HG03108 (cell line): ENCODE data around the gene NFE2L2.
"Not testable (repeated sequence)": the region's sequence is repeated elsewhere in the genome, so short reads cannot be mapped to it uniquely, and the experiment has no call there.

Experiments
- ATAC-seq: cut with Tn5 transposase; IDR thresholded peaks from one replicate; pipeline ENCODE4 v1.9.1; 2021; ENCODE audit warnings: moderate library complexity; ENCODE audit not compliant: unreplicated experiment

The NFE2L2 gene

GRCh38 chr2:177258059-177258458 lies 6.5 kb downstream of the NFE2L2 start:
- ATAC-seq, result no peak

GRCh38 chr2:177257471-177257870 lies 7.1 kb downstream of the NFE2L2 start:
- no peak for ATAC-seq

- no peak for ATAC-seq
Measured at GRCh38 chr2:177256695-177257094, 7.8 kb downstream of the NFE2L2 start.

GRCh38 chr2:177256026-177256425 lies 8.5 kb downstream of the NFE2L2 start:
- no peak for ATAC-seq

- ATAC-seq, result no peak
Measured at GRCh38 chr2:177255227-177255601, 9.3 kb downstream of the NFE2L2 start.

GRCh38 chr2:177254433-177255226 lies 9.9 kb downstream of the NFE2L2 start:
- ATAC-seq, result no peak

GRCh38 chr2:177253704-177254103 lies 10.8 kb downstream of the NFE2L2 start:
- no peak for ATAC-seq

GRCh38 chr2:177252808-177253531 lies 11.6 kb downstream of the NFE2L2 start:
- ATAC-seq, result no peak

- no peak for ATAC-seq
Measured at GRCh38 chr2:177251165-177251542, 13.4 kb downstream of the NFE2L2 start.

GRCh38 chr2:177250461-177250860 lies 14.1 kb downstream of the NFE2L2 start:
- no peak for ATAC-seq

GRCh38 chr2:177249038-177249437 lies 15.5 kb downstream of the NFE2L2 start:
- no peak for ATAC-seq

- no peak for ATAC-seq
Measured at GRCh38 chr2:177247693-177248262, 16.7 kb downstream of the NFE2L2 start.

GRCh38 chr2:177246523-177247030 lies 17.9 kb downstream of the NFE2L2 start:
- ATAC-seq, result not testable (repeated sequence)

GRCh38 chr2:177246000-177246399 lies 18.5 kb downstream of the NFE2L2 start:
- ATAC-seq, result no peak

- ATAC-seq, result no peak
Measured at GRCh38 chr2:177245010-177245422, 19.5 kb downstream of the NFE2L2 start.

GRCh38 chr2:177244244-177244771 lies 20.2 kb downstream of the NFE2L2 start:
- no peak for ATAC-seq

- no peak for ATAC-seq
Measured at GRCh38 chr2:177243476-177243875, 21.1 kb downstream of the NFE2L2 start.

- no peak for ATAC-seq
Measured at GRCh38 chr2:177243073-177243472, 21.5 kb downstream of the NFE2L2 start.

- no peak for ATAC-seq
Measured at GRCh38 chr2:177242121-177242987, 22.2 kb downstream of the NFE2L2 start.

- no peak for ATAC-seq
Measured at GRCh38 chr2:177241711-177242120, 22.8 kb downstream of the NFE2L2 start.
